Caco-2 (cell line): ENCODE data around the gene FIBCD1. TPM values are rescaled to one million over a fixed set of nuclear protein-coding genes. Genes with fewer than 3 reads are reported as not detected.

Experiments used
- BruUV-seq: library from RNA; stranded (reverse); fragments of 400-500 nt; replicated peaks from 2 replicates; lab custom pipeline; 2021; lab: Mats Ljungman, UMichigan
- CTCF ChIA-PET: fragments of 300-600 bp; sonication (Branson Sonifier 250); formaldehyde crosslinking; loops from one replicate; lab custom pipeline; 2022; ENCODE audit warnings: antibody characterized with exemption; lab: Charles Lee
- POLR2A ChIA-PET: fragments of 300-600 bp; sonication (Branson Sonifier 250); formaldehyde crosslinking; loops from one replicate; lab custom pipeline; 2022; ENCODE audit warnings: antibody characterized with exemption; lab: Charles Lee
- DNase-seq, 2 experiments: peaks; one replicate each; pipeline versions ENCODE4 v3.0.0 to v3.0.0-alpha.2; 2020 to 2022
- H3K27me3 ChIP-seq: replicated peaks from 2 replicates; pipeline ENCODE4 v1.6.0; 2011; ENCODE audit warnings: low read length; ENCODE audit not compliant: control insufficient read depth, insufficient read depth
- H3K36me3 ChIP-seq: 2 replicates; pipeline ENCODE4 v1.5.1; 2011; ENCODE audit warnings: low read length; ENCODE audit not compliant: control insufficient read depth, insufficient read depth
- H3K4me1 ChIP-seq: fragments of 250-450 bp; sonication (Bioruptor Pico); 2 replicates; pipeline ENCODE4 v1.5.1; 2020; ENCODE audit warnings: mild to moderate bottlenecking
- H3K4me3 ChIP-seq: 2 replicates; pipeline ENCODE4 v1.5.1; 2011; ENCODE audit warnings: low read depth, mild to moderate bottlenecking, control low read depth, low read length
- H3K9me3 ChIP-seq: fragments of 250-450 bp; sonication (Bioruptor Pico); 2 replicates; pipeline ENCODE4 v1.5.1; 2020; ENCODE audit warnings: mild to moderate bottlenecking, moderate library complexity
- H3K27ac Mint-ChIP-seq: one replicate; pipeline ENCODE4 v1.8.0; 2022; ENCODE audit warnings: mixed read lengths; ENCODE audit not compliant: unreplicated experiment
- H3K27me3 Mint-ChIP-seq: one replicate; pipeline ENCODE4 v1.8.0; 2022; ENCODE audit warnings: mixed read lengths; ENCODE audit not compliant: insufficient read depth, unreplicated experiment
- H3K36me3 Mint-ChIP-seq: one replicate; pipeline ENCODE4 v1.8.0; 2022; ENCODE audit warnings: mild to moderate bottlenecking, mixed read lengths; ENCODE audit not compliant: insufficient read depth, unreplicated experiment
- H3K4me1 Mint-ChIP-seq: one replicate; pipeline ENCODE4 v1.8.0; 2022; ENCODE audit warnings: low read depth, mixed read lengths; ENCODE audit not compliant: unreplicated experiment
- H3K4me3 Mint-ChIP-seq: one replicate; pipeline ENCODE4 v1.8.0; 2022; ENCODE audit warnings: mild to moderate bottlenecking, moderate library complexity, mixed read lengths; ENCODE audit not compliant: unreplicated experiment
- H3K9me3 Mint-ChIP-seq: one replicate; pipeline ENCODE4 v1.8.0; 2022; ENCODE audit warnings: mixed read lengths; ENCODE audit not compliant: unreplicated experiment
- intact Hi-C: fragments of 100-400 bp; cut with micrococcal nuclease; formaldehyde crosslinking; loops from one replicate; pipeline ENCODE4 v1.10.0; 2022; ENCODE audit not compliant: unreplicated experiment
- total RNA-seq: library from RNA; stranded (reverse); gene quantifications from 2 replicates; pipeline ENCODE4 v1.2.3, GENCODE V29; 2022
- TF ChIP-seq, protein P1 (sequence below), 2 experiments: fragments of 200-600 bp in 1 of 2; IDR thresholded peaks; 1 replicate in 1 of 2; 2 replicates in 1 of 2; pipeline versions ENCODE4 v1.5.1 to v1.8.0; 2011 to 2022; ENCODE audit warnings: antibody characterized with exemption in 1 of 2, control low read depth in 1 of 2, inconsistent platforms in 1 of 2, low read depth in 1 of 2, low read length in 1 of 2, mild to moderate bottlenecking in 1 of 2, moderate library complexity in 1 of 2; ENCODE audit not compliant: insufficient read depth in 1 of 2, severe bottlenecking in 1 of 2, unreplicated experiment in 1 of 2

FIBCD1 gene
- total RNA-seq, 1 experiment from 2014 or later: not detected

DNA sequence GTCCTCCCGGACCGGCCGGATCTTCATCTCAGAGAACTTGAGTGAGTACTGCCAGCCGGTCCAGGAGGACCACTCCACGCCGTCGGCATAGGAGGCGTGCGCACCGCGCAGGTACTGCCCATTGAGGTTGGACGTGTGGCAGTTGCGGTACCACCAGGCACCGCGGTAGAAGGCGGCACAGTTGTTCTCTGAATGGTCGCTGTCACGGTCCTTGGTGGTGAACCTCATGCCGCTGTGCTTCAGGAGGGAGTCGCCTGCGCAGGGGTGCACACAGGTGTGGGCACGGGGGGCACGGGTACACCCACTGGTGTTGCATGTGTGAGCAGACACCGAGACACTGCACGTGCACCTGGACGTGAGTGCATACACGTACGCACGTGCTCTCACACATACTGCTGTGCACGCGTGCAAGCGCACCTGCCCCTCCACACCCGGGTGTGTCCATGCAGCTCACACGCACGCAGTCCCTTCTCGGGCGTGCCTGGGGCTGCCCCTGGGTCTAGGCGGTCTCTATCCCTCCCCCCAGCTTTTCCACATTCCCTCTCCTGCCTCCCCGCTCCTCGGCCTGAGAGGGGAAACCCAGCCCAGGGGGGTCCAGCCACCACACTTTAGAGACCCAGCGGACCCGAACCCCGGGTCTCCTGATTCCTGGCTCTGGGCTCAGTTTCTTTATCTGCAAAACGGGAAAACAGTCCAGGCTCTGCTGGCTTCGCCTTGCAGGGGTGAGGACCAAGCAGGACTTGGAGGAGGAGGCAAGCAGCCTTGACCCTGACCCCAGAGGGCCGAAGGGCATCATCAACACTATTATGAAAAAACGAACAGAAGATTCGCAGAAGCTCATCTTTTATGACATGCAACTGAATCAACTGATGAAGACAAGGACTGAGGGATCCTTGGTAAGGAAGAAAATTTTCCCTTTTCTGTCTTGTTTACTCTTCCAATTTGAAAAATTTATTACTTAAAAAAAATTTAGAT is 34.7 kb downstream of the FIBCD1 start:
- ChIA-PET POLR2A (no interaction called here), CTCF (no interaction called here)
- H3K9me3 Mint-ChIP-seq: no peaks in the 10 kb centered on the region
- H3K9me3 ChIP-seq: no peaks in the 10 kb centered on the region
- no peaks in the 10 kb centered on the region for H3K4me1 ChIP-seq
- H3K4me3 ChIP-seq: no peak overlapping the region
- H3K27me3 Mint-ChIP-seq: peaks cover 2% of the 10 kb centered on the region
- intact Hi-C loops: no loop called here
- TF ChIP-seq, protein P1, sequence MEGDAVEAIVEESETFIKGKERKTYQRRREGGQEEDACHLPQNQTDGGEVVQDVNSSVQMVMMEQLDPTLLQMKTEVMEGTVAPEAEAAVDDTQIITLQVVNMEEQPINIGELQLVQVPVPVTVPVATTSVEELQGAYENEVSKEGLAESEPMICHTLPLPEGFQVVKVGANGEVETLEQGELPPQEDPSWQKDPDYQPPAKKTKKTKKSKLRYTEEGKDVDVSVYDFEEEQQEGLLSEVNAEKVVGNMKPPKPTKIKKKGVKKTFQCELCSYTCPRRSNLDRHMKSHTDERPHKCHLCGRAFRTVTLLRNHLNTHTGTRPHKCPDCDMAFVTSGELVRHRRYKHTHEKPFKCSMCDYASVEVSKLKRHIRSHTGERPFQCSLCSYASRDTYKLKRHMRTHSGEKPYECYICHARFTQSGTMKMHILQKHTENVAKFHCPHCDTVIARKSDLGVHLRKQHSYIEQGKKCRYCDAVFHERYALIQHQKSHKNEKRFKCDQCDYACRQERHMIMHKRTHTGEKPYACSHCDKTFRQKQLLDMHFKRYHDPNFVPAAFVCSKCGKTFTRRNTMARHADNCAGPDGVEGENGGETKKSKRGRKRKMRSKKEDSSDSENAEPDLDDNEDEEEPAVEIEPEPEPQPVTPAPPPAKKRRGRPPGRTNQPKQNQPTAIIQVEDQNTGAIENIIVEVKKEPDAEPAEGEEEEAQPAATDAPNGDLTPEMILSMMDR (IDR thresholded peaks at IDR 0.05; ENCODE audit: insufficient read depth in 1 of 2, low read depth in 1 of 2, low read length in 1 of 2, severe bottlenecking in 1 of 2, unreplicated experiment in 1 of 2): no peak
- no peak for DNase-seq
- no TSS peak for BruUV-seq
- no peak overlapping the region for H3K27ac Mint-ChIP-seq
- H3K4me3 Mint-ChIP-seq: no peak overlapping the region
- no peaks in the 10 kb centered on the region for H3K36me3 ChIP-seq
- H3K36me3 Mint-ChIP-seq: no peaks in the 10 kb centered on the region
- no peaks in the 10 kb centered on the region for H3K4me1 Mint-ChIP-seq
- no peaks in the 10 kb centered on the region for H3K27me3 ChIP-seq

DNA sequence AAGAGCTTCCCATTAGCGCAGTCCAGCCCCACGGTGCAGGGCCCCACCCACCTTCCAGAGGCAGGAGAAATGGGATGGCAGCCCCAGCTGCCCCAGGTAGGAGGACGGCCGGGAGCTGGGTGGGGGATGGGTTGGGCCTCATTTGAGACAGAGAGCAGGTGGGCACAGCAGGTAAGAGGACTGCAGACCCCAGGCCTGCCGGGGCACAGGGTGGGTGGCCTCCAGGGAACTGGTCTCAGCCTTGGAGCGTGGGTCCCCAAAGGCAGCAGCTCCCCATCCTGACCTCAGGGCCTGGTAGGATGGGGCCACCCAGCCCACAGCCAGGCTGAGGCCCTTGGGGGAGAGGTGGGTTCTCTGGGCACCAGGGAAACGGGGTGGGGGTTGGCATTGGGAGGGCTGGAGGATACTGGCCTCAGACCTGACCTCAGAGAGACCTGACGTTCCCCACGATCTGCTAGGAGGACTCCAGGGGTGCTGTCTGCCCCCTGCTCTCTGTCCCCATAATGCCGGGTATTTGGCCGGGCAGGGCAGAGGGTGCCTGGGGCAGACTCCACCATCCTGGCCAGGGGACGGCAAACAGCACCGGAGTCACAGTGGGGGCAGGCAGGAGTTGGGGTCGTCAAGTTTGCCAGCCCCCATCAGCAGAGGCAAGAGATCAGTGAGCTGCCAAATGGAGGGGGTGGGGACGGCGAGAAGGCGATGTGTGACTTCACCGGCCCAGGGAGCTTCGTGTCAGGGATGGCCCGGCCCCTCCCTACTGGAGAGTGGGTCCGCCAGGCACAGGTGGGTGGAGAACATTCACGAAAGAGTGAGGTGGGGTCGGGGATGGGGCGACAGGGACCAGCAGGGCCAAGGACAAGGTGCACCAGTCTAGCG is 35.6 kb downstream of the FIBCD1 start:
- Histone ChIP-seq H3K4me3 (no peak overlapping the region), H3K27me3 (no peaks in the 10 kb centered on the region), H3K4me1 (no peaks in the 10 kb centered on the region), H3K9me3 (no peaks in the 10 kb centered on the region), H3K36me3 (no peaks in the 10 kb centered on the region)
- H3K27me3 Mint-ChIP-seq: peaks cover 4% of the 10 kb centered on the region
- TF ChIP-seq, protein P1 (IDR thresholded peaks at IDR 0.05; ENCODE audit: insufficient read depth in 1 of 2, low read depth in 1 of 2, low read length in 1 of 2, severe bottlenecking in 1 of 2, unreplicated experiment in 1 of 2): no peak
- intact Hi-C loops: no loop called here
- no TSS peak for BruUV-seq
- no peaks in the 10 kb centered on the region for H3K36me3 Mint-ChIP-seq
- H3K27ac Mint-ChIP-seq: no peak overlapping the region
- POLR2A ChIA-PET: no interaction called here
- no peak for DNase-seq
- CTCF ChIA-PET: no interaction called here
- H3K4me3 Mint-ChIP-seq: no peak overlapping the region
- no peaks in the 10 kb centered on the region for H3K4me1 Mint-ChIP-seq
- H3K9me3 Mint-ChIP-seq: no peaks in the 10 kb centered on the region
